Tibial artery (tissue), 4 donors: ENCODE data around the gene FAT4.
A peak's percentile ranks its signal among the peaks of the same experiment; 100 is the strongest.

Experiments used
- DNase-seq, 2 donors: peaks; one replicate each; pipeline ENCODE4 v3.0.0-alpha.2; 2019
- H3K27ac ChIP-seq, 2 donors: fragments of 200-600 bp; sonication (generic) in 1 of 2; 1 replicate in 1 of 2; 2 replicates in 1 of 2; pipeline ENCODE4 v1.5.1; 2018 to 2019; ENCODE audit warnings: mild to moderate bottlenecking in 1 of 2
- H3K27me3 ChIP-seq, 2 donors: fragments of 200-600 bp; sonication (generic) in 1 of 2; one replicate each; pipeline versions ENCODE4 v1.5.1 to v1.6.0; 2016 to 2019
- H3K36me3 ChIP-seq, 3 donors: fragments of 200-600 bp; sonication (generic) in 2 of 3; one replicate each; pipeline ENCODE4 v1.5.1; 2016 to 2019; ENCODE audit warnings: mild to moderate bottlenecking in 2 of 3
- H3K4me1 ChIP-seq, 4 donors: fragments of 200-600 bp; sonication (generic) in 2 of 4; 1 replicate in 3 of 4; 2 replicates in 1 of 4; pipeline ENCODE4 v1.5.1; 2016 to 2019
- H3K4me3 ChIP-seq, 2 donors: fragments of 200-600 bp; sonication (generic) in 1 of 2; 1 replicate in 1 of 2; 2 replicates in 1 of 2; pipeline ENCODE4 v1.5.1; 2018 to 2019; ENCODE audit warnings: mild to moderate bottlenecking in 2 of 2
- H3K9me3 ChIP-seq, 3 donors: fragments of 200-600 bp; sonication (generic) in 1 of 3; one replicate each; pipeline ENCODE4 v1.5.1; 2016 to 2019
- intact Hi-C: fragments of 100-400 bp; cut with DNase I; formaldehyde crosslinking; loops from one replicate; pipeline ENCODE4 v1.15.0; 2023; ENCODE audit warnings: low total_unique reads
- TF ChIP-seq, protein P1 (sequence below), 2 experiments: fragments of 200-600 bp in 1 of 2; fragments of 450-650 bp in 1 of 2; IDR thresholded peaks; one replicate each; pipeline ENCODE4 v1.5.1; 2017 to 2019; ENCODE audit warnings: antibody characterized with exemption in 2 of 2, mild to moderate bottlenecking in 1 of 2, moderate library complexity in 1 of 2

The FAT4 gene, protein sequence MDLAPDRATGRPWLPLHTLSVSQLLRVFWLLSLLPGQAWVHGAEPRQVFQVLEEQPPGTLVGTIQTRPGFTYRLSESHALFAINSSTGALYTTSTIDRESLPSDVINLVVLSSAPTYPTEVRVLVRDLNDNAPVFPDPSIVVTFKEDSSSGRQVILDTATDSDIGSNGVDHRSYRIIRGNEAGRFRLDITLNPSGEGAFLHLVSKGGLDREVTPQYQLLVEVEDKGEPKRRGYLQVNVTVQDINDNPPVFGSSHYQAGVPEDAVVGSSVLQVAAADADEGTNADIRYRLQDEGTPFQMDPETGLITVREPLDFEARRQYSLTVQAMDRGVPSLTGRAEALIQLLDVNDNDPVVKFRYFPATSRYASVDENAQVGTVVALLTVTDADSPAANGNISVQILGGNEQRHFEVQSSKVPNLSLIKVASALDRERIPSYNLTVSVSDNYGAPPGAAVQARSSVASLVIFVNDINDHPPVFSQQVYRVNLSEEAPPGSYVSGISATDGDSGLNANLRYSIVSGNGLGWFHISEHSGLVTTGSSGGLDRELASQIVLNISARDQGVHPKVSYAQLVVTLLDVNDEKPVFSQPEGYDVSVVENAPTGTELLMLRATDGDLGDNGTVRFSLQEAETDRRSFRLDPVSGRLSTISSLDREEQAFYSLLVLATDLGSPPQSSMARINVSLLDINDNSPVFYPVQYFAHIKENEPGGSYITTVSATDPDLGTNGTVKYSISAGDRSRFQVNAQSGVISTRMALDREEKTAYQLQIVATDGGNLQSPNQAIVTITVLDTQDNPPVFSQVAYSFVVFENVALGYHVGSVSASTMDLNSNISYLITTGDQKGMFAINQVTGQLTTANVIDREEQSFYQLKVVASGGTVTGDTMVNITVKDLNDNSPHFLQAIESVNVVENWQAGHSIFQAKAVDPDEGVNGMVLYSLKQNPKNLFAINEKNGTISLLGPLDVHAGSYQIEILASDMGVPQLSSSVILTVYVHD (N-terminal part only)

DNA sequence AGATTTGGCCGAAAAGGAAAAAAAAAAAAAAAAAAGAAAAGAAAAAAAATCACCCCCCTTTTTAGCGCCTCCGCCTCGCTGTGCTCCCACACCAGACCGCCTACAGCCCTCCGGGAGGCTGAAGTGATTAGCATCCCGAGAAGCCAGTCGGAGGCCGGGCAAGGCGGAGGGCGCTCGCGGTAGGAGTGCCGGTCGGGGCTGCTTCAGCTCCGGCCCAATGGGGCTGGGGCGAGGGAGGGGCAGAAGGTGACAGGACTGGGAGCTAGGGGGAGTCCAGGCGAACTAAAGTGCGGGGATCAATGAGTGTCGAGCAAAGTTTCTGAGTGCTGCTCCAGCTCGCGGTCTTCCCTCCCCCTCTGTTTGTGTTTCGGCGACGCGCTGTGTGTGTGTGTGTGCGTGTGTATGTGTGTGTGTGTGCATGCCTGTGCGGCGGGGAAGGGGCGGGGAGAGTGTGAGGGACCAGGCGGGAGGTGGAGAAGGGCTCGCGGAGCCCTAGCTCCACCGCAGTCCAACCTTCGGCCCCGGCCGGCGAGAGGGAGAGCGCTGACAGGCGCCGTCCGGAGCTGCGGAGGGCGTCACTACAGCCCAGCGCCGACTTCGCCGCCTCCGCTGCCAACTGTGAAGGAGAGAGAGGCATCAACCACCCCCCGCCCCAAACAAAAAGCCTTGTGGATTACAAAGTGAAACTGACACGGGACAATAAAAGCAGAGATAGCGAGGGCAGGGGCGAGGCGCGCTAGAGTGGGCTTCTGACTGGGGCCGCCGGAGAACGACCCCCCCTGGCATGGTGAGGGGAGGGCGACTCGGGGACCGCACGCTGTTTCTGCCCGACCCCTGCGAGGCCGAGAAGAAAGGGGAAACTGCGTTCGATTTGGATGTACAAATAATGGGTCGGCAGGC lies at the start of gene FAT4:
TSS of gene FAT4 (plus strand) at position 280 of the 900 bp plus-strand sequence. CDS start 1,457 bp downstream, outside the sequence.
- TF ChIP-seq, protein P1, sequence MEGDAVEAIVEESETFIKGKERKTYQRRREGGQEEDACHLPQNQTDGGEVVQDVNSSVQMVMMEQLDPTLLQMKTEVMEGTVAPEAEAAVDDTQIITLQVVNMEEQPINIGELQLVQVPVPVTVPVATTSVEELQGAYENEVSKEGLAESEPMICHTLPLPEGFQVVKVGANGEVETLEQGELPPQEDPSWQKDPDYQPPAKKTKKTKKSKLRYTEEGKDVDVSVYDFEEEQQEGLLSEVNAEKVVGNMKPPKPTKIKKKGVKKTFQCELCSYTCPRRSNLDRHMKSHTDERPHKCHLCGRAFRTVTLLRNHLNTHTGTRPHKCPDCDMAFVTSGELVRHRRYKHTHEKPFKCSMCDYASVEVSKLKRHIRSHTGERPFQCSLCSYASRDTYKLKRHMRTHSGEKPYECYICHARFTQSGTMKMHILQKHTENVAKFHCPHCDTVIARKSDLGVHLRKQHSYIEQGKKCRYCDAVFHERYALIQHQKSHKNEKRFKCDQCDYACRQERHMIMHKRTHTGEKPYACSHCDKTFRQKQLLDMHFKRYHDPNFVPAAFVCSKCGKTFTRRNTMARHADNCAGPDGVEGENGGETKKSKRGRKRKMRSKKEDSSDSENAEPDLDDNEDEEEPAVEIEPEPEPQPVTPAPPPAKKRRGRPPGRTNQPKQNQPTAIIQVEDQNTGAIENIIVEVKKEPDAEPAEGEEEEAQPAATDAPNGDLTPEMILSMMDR (IDR thresholded peaks at IDR 0.05): peak in 1 of 2 experiments; percentile 18
- Histone ChIP-seq H3K4me1 (peaks cover 0 to 34% (median 24%) of the 10 kb centered on the region in 4 donors), H3K4me3 (peak within 1 kb of the TSS; percentile 83 to 99), H3K27ac (peak within 1 kb of the TSS; percentile 93 to 99), H3K36me3 (no peaks in the 10 kb centered on the region), H3K9me3 (no peaks in the 10 kb centered on the region), H3K27me3 (no peaks in the 10 kb centered on the region)
- intact Hi-C loops: loop anchor here (5.0 kb wide), 1 partner anchor 82 kb away; no protein-coding TSS in a partner anchor
- DNase-seq: peak; percentile 96 to 98

DNA sequence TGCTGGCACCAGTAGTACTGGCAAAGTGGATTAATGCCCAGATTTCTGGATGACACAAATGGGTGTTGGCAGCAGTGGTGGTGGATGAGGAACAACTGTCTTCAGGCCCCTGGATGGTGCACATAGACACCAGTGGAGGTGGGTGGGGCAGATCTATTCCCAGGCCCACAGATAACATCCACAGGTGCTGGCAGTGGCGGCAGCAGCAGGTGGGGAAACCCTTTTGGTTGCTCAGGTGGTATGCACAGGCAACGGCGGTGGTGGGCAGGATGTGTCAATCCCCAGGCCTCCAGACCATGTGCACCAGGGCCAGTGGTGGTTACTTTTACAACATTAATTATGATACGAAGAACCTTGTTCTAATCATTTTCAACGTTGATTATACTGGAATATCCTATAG lies 48.9 kb upstream of the FAT4 start:
- TF ChIP-seq, protein P1 (IDR thresholded peaks at IDR 0.05): no peak
- intact Hi-C loops: no loop called here
- H3K4me1 ChIP-seq: no peaks in the 10 kb centered on the region
- no peaks in the 10 kb centered on the region for H3K36me3 ChIP-seq
- DNase-seq: no peak
- H3K27ac ChIP-seq: no peak overlapping the region
- H3K27me3 ChIP-seq: no peaks in the 10 kb centered on the region
- H3K9me3 ChIP-seq: no peaks in the 10 kb centered on the region
- H3K4me3 ChIP-seq: no peak overlapping the region

DNA sequence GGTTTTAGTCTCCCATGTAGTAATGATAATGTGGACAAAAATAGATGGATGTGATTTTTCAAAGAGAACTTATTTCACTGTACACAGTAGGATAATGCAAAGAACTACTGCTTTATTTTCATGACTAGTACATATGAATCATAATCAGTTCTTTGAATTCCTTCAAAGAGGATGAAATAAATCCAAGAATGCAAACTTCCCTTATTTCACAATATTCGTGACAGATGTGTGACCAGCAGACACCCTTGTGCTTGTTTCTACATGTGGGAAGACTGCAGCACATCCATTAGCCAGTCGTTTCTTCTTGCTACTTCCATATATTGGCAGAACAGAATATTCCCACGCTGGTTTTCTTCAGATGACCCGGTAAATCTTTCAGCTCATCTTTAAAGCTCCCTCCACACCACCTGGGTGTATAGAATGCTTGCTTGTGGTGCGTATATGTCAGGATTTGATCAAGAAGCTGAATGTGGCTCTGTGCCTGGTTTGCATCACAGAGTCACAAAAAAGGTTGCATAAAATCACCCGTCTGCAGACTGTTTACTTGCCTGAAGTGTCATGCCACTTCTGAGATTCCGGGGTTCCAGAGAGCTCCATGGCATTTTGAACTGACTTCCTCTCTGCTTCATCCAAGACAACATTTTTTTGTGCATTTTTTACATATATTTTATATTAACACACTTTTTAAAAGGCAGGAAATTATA lies 47.7 kb upstream of the FAT4 start:
- intact Hi-C loops: no loop called here
- Histone ChIP-seq H3K27me3 (no peaks in the 10 kb centered on the region), H3K4me3 (no peak overlapping the region), H3K9me3 (no peaks in the 10 kb centered on the region), H3K27ac (no peak overlapping the region), H3K36me3 (no peaks in the 10 kb centered on the region), H3K4me1 (no peaks in the 10 kb centered on the region)
- DNase-seq: no peak
- TF ChIP-seq, protein P1 (IDR thresholded peaks at IDR 0.05): no peak

DNA sequence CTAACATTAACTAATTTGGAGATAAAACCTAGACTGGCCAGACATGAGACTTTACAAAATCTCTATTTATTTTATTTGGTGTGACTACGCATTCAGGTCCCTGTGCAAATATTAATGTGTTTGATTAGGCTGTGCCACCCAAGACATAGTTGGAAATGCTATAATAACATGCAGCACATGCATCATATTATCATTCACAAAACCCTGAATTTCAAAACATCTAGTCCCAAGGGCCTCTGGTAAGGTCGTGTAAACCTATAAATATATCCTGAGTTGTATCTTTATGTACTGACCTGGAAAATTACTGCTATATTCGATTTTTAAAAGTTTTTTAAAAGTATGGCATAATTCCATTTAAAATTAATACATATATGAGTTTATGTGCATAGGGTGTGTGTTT lies 47.1 kb upstream of the FAT4 start:
- TF ChIP-seq, protein P1 (IDR thresholded peaks at IDR 0.05): no peak
- H3K27ac ChIP-seq: no peak overlapping the region
- DNase-seq: no peak
- H3K4me1 ChIP-seq: no peaks in the 10 kb centered on the region
- H3K9me3 ChIP-seq: no peaks in the 10 kb centered on the region
- H3K4me3 ChIP-seq: no peak overlapping the region
- H3K27me3 ChIP-seq: no peaks in the 10 kb centered on the region
- intact Hi-C loops: no loop called here
- H3K36me3 ChIP-seq: no peaks in the 10 kb centered on the region
